GM18519 (cell line): ENCODE results near the gene SAYSD1.

Experiments
- ATAC-seq: cut with Tn5 transposase; IDR thresholded peaks from one replicate; pipeline ENCODE4 v1.9.1; 2021; ENCODE audit warnings: mild to moderate bottlenecking, moderate library complexity; ENCODE audit not compliant: unreplicated experiment, low FRiP score

The SAYSD1 gene

GRCh38 chr6:39108041-39108839 is 6.7 kb downstream of the SAYSD1 start:
- no peak for ATAC-seq

GRCh38 chr6:39107641-39108040 is 7.3 kb downstream of the SAYSD1 start:
- ATAC-seq, result no peak

GRCh38 chr6:39107034-39107433 is 8.0 kb downstream of the SAYSD1 start:
- ATAC-seq, result no peak

- ATAC-seq, result no peak
Observed at GRCh38 chr6:39104528-39104927, 10.5 kb downstream of the SAYSD1 start.

GRCh38 chr6:39102821-39103136 is 12.2 kb downstream of the SAYSD1 start:
- no peak for ATAC-seq

GRCh38 chr6:39102071-39102820 is 12.7 kb downstream of the SAYSD1 start:
- ATAC-seq, result no peak

GRCh38 chr6:39100358-39100757 is 14.6 kb downstream of the SAYSD1 start:
- no peak for ATAC-seq

- ATAC-seq, result no peak
Observed at GRCh38 chr6:39095578-39095977, 19.4 kb downstream of the SAYSD1 start.

- ATAC-seq, result no peak
Observed at GRCh38 chr6:39093149-39093708, 21.8 kb downstream of the SAYSD1 start.

GRCh38 chr6:39092124-39092523 is 22.9 kb downstream of the SAYSD1 start:
- no peak for ATAC-seq

- no peak for ATAC-seq
Observed at GRCh38 chr6:39091220-39091619, 23.8 kb downstream of the SAYSD1 start.

- no peak for ATAC-seq
Observed at GRCh38 chr6:39090036-39090435, 24.9 kb downstream of the SAYSD1 start.

- ATAC-seq, result no peak
Observed at GRCh38 chr6:39088331-39088730, 26.7 kb downstream of the SAYSD1 start.

- no peak for ATAC-seq
Observed at GRCh38 chr6:39087197-39087596, 27.8 kb downstream of the SAYSD1 start.

GRCh38 chr6:39086711-39087110 is 28.3 kb downstream of the SAYSD1 start:
- ATAC-seq, result no peak

- ATAC-seq, result peak; percentile 75
Observed at GRCh38 chr6:39086294-39086693, 28.7 kb downstream of the SAYSD1 start.

- no peak for ATAC-seq
Observed at GRCh38 chr6:39085129-39085797, 29.7 kb downstream of the SAYSD1 start.

GRCh38 chr6:39084506-39084905 is 30.5 kb downstream of the SAYSD1 start:
- no peak for ATAC-seq

- no peak for ATAC-seq
Observed at GRCh38 chr6:39083231-39083634, 31.8 kb downstream of the SAYSD1 start.

- no peak for ATAC-seq
Observed at GRCh38 chr6:39082310-39082709, 32.7 kb downstream of the SAYSD1 start.

GRCh38 chr6:39080246-39080875 is 34.6 kb downstream of the SAYSD1 start:
- no peak for ATAC-seq
